NCI-H2029 (cell line): ENCODE results near the gene NTRK3.

Experiments
- DNase-seq: peaks from one replicate; lab custom pipeline; 2025; lab: John Stamatoyannopoulos, UW

The NTRK3 gene

GRCh38 chr15:88028024-88028423 is 228.5 kb downstream of the NTRK3 start:
- DNase-seq, result no peak

- no peak for DNase-seq
Observed at GRCh38 chr15:88023914-88024313, 232.6 kb downstream of the NTRK3 start.

- no peak for DNase-seq
Observed at GRCh38 chr15:88022716-88023115, 233.8 kb downstream of the NTRK3 start.

GRCh38 chr15:88021601-88022000 is 234.9 kb downstream of the NTRK3 start:
- no peak for DNase-seq

- DNase-seq, result no peak
Observed at GRCh38 chr15:88020806-88021205, 235.7 kb downstream of the NTRK3 start.

- no peak for DNase-seq
Observed at GRCh38 chr15:88019656-88020055, 236.9 kb downstream of the NTRK3 start.

GRCh38 chr15:88018869-88019641 is 237.5 kb downstream of the NTRK3 start:
- DNase-seq, result no peak

GRCh38 chr15:88017753-88018152 is 238.8 kb downstream of the NTRK3 start:
- DNase-seq, result no peak

GRCh38 chr15:88016406-88016805 is 240.1 kb downstream of the NTRK3 start:
- no peak for DNase-seq

- no peak for DNase-seq
Observed at GRCh38 chr15:88015228-88015860, 241.2 kb downstream of the NTRK3 start.

GRCh38 chr15:88014454-88015160 is 241.9 kb downstream of the NTRK3 start:
- no peak for DNase-seq

- DNase-seq, result no peak
Observed at GRCh38 chr15:88013111-88013510, 243.4 kb downstream of the NTRK3 start.

- no peak for DNase-seq
Observed at GRCh38 chr15:88012688-88013087, 243.9 kb downstream of the NTRK3 start.

GRCh38 chr15:88012233-88012632 is 244.3 kb downstream of the NTRK3 start:
- no peak for DNase-seq

GRCh38 chr15:88011533-88011932 is 245.0 kb downstream of the NTRK3 start:
- DNase-seq, result no peak

GRCh38 chr15:88006146-88006545 is 250.4 kb downstream of the NTRK3 start:
- DNase-seq, result no peak

- DNase-seq, result no peak
Observed at GRCh38 chr15:88004399-88004798, 252.1 kb downstream of the NTRK3 start.

- DNase-seq, result no peak
Observed at GRCh38 chr15:88003541-88004327, 252.8 kb downstream of the NTRK3 start.

GRCh38 chr15:88002706-88003105 is 253.8 kb downstream of the NTRK3 start:
- no peak for DNase-seq

GRCh38 chr15:87998630-87999029 is 257.9 kb downstream of the NTRK3 start:
- no peak for DNase-seq

- no peak for DNase-seq
Observed at GRCh38 chr15:87986776-87987175, 269.8 kb downstream of the NTRK3 start.

GRCh38 chr15:87985451-87985850 is 271.1 kb downstream of the NTRK3 start:
- no peak for DNase-seq
